Globus pallidus (tissue), 1 donor: Measurements from ENCODE around the gene ANKDD1A.

Experiments used
- DNase-seq: peaks from one replicate; pipeline ENCODE4 v3.0.0-alpha.2; 2015; ENCODE audit warnings: low spot score

Gene ANKDD1A

DNA sequence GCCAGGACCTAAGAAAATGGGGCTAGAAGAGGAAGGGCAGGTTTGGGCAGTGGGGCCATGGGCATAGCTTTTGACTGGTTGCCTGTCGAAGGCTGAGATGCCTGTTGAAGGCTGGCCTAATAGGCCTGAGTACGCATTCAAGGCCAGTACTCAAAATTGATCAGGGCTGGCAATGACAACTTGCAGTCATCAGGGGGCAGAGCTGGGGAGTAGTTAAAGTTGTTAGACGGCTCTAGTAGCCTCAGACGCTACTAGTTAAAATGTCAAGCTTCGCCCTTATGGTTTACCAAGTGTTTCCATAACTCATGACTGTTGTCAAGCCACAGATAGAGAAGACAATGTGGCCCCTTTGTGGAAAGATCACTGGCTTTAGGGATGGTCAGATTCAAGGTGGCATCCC lies 49.3 kb downstream of the ANKDD1A start:
- no peak for DNase-seq

DNA sequence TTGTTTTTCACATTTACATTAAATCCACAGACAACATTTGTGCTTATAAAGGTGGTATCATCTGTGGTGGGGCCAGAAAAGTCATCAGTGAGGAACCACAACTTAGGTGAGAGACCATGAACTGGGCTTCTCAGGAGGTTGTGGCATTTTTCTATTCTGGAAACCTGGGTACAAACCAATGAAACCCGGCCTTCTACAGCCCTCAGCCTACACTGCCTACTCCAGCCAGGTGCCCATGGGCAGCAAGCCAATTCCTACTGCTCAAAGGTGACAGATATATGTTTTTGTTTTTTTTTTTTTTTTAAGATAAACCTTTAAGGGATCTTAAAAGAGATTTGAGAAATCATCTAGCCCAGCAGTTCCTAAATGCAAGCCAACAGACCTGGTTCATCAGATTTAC lies 57.7 kb downstream of the ANKDD1A start:
- no peak for DNase-seq

DNA sequence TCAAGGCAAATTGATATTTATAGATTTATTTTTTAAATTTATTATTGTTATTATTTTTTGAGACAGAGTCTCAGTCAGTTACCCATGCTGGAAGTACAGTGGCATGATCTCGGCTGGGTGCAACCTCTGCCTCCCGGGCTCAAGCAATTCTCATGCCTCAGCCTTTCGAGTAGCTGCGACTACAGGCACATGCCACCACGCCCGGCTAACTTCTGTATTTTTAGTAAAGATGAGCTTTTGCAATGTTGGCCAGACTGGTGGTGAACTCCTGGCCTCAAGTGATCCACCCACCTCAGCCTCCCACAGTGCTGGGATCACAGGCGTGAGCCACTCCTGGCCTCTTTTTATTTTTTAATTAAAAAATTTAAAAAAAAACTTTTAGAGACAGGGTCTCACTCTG lies 59.0 kb downstream of the ANKDD1A start:
- DNase-seq = no peak

DNA sequence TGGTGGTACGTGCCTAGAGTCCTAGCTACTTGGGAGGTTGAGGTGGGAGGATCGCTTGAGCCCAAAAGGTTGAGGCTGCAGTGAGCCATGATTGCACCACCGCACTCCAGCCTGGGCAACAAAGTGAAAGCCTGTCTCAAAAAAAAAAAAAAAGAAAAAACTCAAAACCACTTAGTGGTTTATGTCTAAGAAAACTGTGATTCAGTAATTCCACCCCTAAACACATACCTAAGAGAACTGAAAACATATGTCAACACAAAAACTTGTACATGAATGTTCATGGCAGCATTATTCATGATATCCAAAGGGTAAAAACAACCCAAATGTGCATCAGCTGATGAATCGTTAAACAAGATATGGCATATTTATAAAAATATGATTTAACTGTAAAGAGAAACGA lies 63.7 kb downstream of the ANKDD1A start:
- no peak for DNase-seq

DNA sequence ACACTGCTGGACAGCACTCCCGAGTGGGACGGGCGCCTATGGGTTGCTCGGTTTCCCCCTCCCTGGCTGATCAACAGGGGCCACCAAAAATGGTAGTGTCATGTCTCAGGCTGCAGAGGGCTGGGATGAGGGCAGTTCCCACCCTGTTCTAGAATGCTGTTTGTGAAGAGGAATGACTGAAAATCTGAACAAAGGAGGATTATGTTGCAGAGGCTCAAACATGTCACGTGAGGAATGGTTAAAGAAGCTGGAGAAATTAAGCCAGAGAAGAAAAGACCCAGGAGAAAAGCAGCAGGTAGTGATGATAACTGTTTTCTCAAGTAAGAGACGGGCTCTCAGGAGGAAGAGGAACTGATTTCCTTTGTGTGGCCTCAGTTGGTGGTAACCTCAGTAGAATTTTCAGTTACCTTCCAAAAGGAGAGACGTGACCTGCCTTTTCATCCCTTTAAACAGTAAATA lies 67.6 kb downstream of the ANKDD1A start:
- peak; percentile 52 for DNase-seq

DNA sequence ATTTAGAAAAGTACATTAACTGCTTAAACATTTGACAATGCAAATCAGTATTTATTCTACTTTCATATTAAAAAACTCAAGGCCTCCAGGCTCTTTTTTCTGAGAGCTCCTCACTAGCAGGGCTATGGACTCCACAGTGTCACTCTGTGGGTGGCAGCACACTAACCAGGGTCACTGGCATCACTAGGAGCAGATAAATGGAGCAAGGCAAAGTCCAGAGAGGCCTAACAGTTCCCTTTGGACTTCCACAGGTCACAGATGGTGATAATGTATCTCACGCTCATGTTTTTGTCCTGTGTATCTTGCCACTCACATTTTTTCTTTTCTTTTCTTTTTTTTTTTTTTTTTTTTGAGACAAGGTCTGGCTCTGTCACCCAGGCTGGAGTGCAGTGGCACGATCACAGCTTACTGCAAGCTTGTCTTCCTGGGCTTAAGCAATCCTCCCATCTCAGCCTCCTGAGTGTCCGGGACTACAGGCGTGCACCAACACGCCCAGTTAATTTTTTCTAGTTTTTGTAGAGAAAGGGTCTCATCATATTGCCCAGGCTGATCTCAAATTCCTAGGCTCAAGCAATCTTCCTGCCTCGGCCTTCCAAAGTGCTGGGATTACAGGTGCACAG lies 70.2 kb downstream of the ANKDD1A start:
- no peak for DNase-seq

DNA sequence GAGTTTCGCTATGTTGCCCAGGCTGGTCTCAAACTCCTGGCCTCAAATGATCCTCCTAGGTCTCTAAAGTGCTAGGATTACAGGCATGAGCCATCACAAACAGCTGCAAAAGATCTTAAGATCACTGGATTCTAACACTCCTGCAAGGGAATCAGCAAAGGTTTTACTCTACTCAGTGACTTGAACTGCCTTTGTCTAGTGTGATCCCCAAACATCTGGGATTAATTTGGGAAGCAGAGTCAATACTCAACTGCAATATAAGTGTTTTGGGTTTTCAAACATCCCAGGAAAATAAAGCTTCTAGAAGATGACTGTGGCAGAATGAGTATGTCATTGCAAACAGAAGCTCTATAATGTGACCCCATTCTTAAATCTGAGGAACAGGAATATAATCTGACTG lies 70.8 kb downstream of the ANKDD1A start:
- no peak for DNase-seq

DNA sequence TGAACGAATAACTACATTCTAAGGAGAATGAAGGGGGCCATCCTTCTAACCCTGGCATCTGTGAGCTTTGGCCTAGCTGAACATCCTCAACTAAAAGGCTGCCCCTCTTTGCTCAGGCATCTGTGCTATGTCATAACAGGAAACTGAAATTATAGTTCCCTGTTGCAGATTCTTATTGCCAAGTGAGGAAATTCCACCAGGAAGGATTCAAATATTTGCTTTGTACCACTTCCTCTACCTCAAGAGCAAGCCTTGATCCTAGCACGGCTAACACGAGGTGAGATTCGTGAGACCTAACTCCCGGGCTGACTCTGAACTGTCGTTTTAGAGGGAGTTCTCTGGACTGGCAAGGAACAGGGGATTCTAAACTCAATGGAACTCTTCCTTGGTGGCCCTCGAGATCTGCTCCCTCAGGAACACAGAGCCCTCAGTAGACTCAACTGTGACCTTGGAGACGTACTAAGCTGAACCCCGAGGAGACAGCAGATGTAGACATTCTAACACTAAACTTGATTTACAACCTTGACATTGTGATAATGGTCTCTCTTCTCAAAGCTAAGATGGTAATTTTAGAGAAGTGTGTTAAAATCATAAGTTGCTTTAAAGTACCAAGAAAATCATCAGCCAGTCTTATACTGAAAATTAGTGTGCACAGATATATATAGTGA lies 73.8 kb downstream of the ANKDD1A start:
- no peak for DNase-seq

DNA sequence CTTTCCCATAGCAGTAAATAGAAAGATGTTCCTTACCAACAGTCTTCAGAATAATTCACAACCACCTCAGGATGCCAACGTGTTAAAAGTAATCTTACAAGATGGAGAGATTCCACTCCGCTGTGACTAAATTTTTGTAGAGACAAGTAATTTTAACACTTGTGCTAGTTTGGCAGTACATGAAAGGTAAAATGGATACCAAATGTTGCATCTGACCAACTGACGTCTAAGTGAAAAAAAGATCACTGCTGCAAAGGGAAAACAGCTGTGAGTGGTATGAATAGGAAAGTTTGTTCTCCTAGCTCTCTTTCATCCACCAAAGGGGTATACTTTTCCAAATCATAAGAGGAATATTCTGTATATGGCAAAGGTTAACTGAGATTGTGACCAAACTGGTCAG lies 75.4 kb downstream of the ANKDD1A start:
- no peak for DNase-seq

DNA sequence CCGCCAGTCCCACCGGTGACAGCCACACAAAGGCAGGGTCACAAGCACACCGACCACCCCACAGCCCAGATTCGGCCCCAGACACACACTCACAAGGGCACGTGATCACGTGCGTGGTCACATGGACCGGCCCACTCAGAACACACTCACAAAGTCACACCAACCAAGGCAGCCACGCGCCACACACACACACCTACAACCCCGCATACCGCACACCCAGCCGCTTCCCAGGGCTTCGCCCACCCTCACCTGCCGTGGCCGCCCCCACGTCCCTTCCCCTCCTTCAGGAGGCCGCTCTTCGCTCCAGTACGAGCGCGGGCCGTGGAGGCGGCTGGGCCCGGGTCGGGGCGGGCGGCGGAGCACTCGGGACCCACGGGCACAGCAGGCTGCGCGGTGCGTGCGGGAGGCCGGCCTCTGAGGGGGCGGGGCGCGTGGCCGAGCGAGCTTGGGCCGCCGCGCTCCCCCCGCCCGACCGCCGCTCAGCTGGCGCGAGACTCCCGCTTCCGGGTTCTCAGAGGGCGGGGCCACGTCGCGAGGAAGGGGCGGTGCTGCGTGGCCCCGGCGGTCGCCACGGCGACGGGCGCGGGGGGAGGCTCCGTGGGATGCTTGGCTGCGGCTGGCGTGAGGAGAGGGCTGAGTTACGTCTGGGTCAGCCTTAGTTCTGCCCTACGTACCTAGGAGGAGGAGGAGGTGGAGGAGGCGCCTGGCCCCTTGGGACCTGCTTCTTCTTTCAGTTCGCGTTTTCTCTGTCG lies 77.9 kb downstream of the ANKDD1A start, which contains the start of gene SPG21:
SPG21 (minus strand) TSS at position 499 of the 752 bp plus-strand sequence. CDS start 6,345 bp downstream, outside the sequence.
- peak; percentile 91 for DNase-seq

DNA sequence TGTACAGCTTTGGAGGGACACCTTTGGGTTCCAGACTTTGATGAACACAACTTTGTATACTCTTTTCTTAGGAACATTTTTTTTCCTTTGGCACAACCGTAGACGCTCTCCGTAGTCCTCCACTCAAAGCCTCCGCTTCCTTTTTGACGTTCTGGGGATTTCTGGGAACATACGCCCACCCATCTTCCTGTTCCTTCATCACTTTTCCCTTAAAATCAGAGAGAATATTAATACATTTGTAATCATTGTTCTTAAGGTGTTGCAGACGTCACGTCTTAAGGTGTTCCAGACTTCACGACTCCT lies 78.4 kb downstream of the ANKDD1A start:
- DNase-seq = no peak

DNA sequence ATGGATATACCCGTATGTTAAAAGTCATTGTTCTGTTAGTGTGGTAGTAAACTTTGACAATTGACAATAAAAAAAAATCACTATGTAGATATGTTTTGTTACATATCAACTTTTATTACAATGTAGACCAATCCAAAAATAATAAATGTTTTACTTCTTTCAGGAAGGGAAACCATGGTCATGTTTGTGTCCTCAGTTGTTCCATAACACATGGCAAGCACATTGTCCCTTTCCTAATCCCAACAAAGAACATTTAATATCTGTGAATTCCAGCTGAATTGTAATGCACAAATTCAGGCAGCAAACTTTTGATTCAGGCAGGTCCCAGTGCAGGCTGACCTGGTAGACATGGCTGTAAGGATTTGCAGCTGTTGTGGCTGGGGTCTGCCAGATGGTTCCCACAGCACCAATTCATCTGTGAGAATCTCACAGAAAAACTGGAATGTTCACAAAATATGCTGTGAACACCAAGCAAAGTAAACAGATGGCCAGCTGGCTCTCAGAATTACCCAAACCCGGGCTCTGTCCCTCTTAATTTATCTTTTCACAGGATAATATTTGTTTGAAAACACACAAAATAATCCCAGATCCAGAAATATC lies 79.9 kb downstream of the ANKDD1A start:
- no peak for DNase-seq

DNA sequence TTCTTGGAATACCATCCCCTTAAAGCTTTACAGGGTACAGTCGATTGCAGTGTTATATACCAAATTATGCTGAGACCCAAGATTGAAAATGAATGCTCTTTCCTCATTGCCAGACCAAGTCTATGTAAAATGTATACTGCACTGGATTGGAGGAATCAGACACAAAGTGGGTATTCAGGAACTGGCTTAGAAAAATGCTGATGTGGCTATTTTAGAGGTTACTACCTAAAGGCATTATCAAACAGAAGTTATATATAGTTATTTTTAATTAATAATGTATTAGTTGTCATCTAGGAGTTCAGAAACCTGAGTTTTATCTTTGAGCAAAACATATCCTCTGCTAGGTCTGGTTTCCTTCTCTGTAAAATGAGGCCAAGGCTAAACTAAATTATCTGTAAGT lies 81.6 kb downstream of the ANKDD1A start:
- no peak for DNase-seq

DNA sequence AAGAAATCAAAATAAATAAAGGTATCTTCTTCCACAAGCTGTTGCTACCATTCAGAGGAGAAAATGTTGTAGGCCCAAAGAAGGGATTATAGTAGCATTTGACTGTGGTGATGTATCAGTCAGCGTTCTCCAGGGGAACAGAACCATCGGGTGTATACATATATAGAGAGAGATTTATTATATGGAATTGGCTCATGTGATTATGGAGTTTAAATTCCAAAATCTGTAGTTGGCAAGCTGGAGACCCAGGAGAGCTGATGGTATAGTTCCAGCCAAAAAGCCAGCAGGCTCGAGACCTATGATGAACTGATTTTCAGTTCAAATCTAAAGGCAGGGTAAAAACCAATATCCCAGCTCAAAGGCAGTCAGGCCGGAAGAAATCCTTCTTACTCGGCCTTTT lies 85.4 kb downstream of the ANKDD1A start:
- no peak for DNase-seq

DNA sequence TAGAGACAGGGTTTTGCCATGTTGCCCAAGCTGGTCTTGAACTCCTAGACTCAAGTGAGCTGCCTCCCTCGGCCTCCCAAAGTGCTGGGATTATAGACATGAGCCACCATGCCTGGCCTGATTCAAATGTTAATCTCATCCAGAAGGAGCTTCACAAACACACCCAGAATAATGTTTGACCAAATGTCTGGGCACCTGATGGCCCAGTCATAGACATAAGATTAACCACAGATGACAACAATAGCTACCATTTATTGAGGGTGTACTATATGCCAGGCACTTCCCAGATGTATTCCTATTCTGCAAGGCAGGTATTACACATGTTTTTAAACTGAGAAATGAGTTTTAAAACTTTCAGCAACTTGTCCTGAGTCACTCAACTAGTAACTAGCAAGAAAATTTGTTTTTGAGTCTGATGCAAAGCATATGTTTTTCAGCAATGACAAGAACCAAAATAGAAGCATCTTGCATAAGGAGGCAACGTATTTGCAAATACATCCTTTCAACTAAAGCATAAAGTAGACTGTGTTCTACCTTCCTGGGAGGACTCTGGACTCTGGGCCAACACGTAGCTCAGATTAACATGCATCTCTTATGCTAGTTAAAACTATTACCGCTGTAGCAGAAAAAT lies 86.2 kb downstream of the ANKDD1A start:
- DNase-seq = no peak

DNA sequence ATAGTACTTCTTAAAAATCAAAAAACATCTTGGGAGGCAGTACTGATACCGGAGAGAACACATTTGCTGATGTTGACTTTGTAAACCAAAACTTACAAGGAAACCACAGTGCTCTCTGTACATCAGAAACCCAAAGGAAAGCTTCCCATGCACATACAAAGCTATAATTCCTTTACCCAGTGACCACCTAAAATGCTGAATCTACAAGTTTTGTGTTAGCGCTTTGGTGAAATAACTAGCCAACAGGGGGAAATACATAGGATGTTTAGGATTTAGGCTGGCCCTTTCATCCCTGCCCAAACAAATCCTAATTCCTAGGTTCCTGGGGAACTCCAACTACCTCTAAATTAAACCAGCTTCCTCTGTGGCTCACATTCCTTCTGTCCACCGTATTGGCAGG lies 93.3 kb downstream of the ANKDD1A start:
- DNase-seq = no peak

DNA sequence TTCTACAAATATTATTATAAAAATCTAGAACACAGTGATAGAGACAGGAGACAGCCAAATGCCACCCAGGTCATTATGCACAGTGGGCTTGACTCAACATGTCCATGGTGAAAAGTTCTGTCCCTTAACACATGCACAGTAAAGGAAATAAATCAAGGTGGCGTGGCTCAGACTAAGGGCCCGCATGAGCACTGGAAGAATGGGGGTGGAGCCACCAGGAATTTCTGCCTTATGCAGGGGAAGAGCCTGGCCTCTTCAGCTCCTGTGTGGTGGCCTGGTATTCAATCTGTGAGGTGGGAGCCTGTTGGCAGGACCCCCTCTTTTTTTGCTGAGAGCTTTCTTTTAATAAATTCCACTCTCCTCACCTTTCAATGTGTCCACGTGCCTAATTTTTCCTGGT lies 95.2 kb downstream of the ANKDD1A start:
- DNase-seq = no peak
